T-helper 2 cell treated with Interferon-gamma antibody and Interleukin-4, amounts not matched to agents 5 μg/mL and 100 μg/mL, for 36 hours (primary cell): ENCODE measurements around the gene OXER1.
"Not testable (repeated sequence)": the region's sequence is repeated elsewhere in the genome, so short reads cannot be mapped to it uniquely, and the experiment has no call there.

ENCODE experiments used
- DNase-seq: peaks from one replicate; pipeline ENCODE4 v3.0.0; 2021; ENCODE audit warnings: low spot score
- H3K27ac Mint-ChIP-seq: one replicate; pipeline ENCODE4 v1.8.0; 2021; ENCODE audit warnings: mild to moderate bottlenecking, mixed read lengths
- H3K27me3 Mint-ChIP-seq: one replicate; pipeline ENCODE4 v1.8.0; 2021; ENCODE audit warnings: low read depth, mixed read lengths
- H3K36me3 Mint-ChIP-seq: one replicate; pipeline ENCODE4 v1.8.0; 2021; ENCODE audit warnings: low read depth, mixed read lengths
- H3K4me1 Mint-ChIP-seq: one replicate; pipeline ENCODE4 v1.8.0; 2021; ENCODE audit warnings: low read depth, mixed read lengths
- H3K4me3 Mint-ChIP-seq: one replicate; pipeline ENCODE4 v1.8.0; 2022; ENCODE audit warnings: mild to moderate bottlenecking, moderate library complexity, mixed read lengths
- H3K9me3 Mint-ChIP-seq: one replicate; pipeline ENCODE4 v1.8.0; 2021; ENCODE audit warnings: mixed read lengths

OXER1 gene

DNA sequence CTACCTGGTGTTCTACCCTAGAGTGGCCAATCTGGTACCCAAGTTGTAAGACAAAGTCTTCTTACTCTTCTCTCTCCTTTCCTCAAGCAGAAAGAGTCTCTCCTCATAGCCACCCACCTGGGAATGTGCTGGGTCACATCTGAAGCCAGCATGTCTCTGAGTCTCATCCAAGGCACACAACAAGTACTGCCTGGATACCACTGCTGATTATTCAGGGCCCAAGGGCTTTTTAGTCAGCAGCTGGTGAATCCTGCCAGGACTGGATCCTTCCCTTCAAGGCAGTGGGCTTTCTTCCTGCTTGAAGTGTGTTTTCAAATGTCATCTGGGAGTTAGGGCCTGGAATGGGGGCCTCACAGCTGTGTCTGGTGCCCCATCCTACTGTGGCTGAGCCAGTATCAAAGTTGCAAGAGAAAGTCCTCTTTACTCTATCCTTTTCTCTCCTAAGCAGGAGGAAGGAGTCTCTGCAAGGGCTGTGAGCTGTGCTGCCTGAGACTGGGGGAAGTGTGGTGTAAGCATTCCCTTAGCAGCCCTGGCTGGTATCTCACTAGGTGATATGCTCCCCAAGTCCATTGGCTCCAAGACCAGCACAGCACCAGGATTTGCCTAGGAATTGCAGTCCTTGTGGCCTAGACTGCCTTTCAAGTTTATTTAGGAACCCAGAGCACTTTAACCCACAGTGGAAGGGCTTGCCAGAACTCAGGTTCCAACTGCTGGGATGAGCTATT is 27.2 kb downstream of the OXER1 start:
- Mint-ChIP-seq H3K4me1 (peaks cover 9% of the 10 kb centered on the region), H3K27ac (no peak overlapping the region), H3K36me3 (peaks cover 78% of the 10 kb centered on the region), H3K4me3 (no peak overlapping the region), H3K27me3 (no peaks in the 10 kb centered on the region), H3K9me3 (peaks cover 59% of the 10 kb centered on the region)
- DNase-seq: no peak

DNA sequence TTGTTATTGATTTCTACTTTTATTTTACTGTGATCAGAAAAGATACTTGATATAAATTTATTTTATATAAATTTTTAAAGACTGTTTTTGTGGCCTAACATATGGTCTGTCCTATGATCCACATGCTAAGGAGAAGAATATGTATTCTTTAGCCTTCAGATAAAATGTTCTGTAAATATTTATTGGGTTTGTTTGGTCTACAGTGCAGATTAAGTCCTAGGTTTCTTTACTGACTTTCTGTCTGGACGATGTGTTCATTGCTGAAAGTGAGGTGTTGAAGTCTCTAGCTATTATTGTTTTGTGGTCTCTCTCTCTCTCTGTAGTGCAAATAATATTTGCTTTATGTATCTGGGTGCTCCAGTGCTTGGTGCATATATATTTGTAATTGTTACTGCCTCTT is 30.1 kb downstream of the OXER1 start:
- H3K36me3 Mint-ChIP-seq: peaks cover 76% of the 10 kb centered on the region
- no peaks in the 10 kb centered on the region for H3K4me1 Mint-ChIP-seq

GRCh38 chr2:42731316-42731715 is 32.6 kb downstream of the OXER1 start:
- not testable (repeated sequence) for H3K4me1 Mint-ChIP-seq, H3K27ac Mint-ChIP-seq, H3K4me3 Mint-ChIP-seq, H3K27me3 Mint-ChIP-seq, DNase-seq
- peaks cover 68% of the 10 kb centered on the region for H3K9me3 Mint-ChIP-seq
- H3K36me3 Mint-ChIP-seq: peaks cover 63% of the 10 kb centered on the region

More for the DNA sequence above, 30.1 kb downstream of the OXER1 start:
- no peaks in the 10 kb centered on the region for H3K27me3 Mint-ChIP-seq
- no peak for DNase-seq
- H3K9me3 Mint-ChIP-seq: peaks cover 70% of the 10 kb centered on the region
- H3K4me3 Mint-ChIP-seq: no peak overlapping the region
- H3K27ac Mint-ChIP-seq: no peak overlapping the region

DNA sequence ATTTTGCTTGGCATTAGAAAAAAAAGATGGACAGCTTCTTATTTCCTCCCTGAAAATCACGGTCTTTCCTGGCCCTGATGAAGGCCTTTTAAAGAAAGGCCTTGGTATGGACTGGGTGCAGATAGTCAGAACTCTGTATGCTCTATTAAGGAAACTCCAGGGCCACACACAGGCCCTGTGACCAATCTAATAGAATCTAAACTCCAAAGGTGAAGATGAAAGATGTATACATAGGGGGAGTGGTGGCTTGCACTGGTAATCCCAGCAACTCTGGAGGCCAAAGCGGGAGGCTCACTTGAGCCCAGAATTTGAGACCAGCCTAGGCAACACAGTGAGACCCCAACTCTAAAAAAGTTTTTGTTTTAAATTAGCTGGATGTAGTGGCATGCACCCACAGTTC is 37.3 kb downstream of the OXER1 start:
- DNase-seq: no peak
- no peak overlapping the region for H3K27ac Mint-ChIP-seq

GRCh38 chr2:42725657-42726056 is 38.3 kb downstream of the OXER1 start:
- Mint-ChIP-seq H3K9me3 (peaks cover 19% of the 10 kb centered on the region), H3K36me3 (peaks cover 14% of the 10 kb centered on the region), H3K4me3 (no peak overlapping the region), H3K27ac (no peak overlapping the region), H3K27me3 (no peaks in the 10 kb centered on the region), H3K4me1 (peaks cover 15% of the 10 kb centered on the region)
- no peak for DNase-seq

More for the DNA sequence above, 37.3 kb downstream of the OXER1 start:
- Mint-ChIP-seq H3K4me1 (peaks cover 15% of the 10 kb centered on the region), H3K4me3 (no peak overlapping the region), H3K27me3 (no peaks in the 10 kb centered on the region), H3K36me3 (peaks cover 20% of the 10 kb centered on the region), H3K9me3 (peaks cover 28% of the 10 kb centered on the region)

DNA sequence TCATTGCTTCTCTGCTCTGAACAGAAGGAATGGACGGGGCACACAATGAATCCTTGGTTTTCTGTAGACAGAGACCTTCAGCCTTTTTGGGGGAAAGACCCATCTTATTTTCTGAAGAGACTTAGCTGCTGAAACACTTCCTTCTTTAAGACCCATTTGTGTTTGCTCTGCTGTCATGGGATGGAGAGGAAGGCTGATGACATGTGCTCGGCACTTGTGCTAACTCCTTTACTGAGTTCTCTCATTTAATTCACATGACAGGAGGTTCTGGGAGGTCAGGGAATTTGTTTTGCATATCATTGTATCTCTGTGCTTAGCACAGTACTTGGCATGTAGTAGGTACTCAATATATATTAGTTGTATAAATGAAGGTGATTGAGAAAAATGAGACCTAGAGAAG is 39.0 kb downstream of the OXER1 start:
- Mint-ChIP-seq H3K4me1 (peaks cover 15% of the 10 kb centered on the region), H3K4me3 (no peak overlapping the region), H3K36me3 (peaks cover 11% of the 10 kb centered on the region), H3K27me3 (no peaks in the 10 kb centered on the region), H3K27ac (no peak overlapping the region), H3K9me3 (peaks cover 13% of the 10 kb centered on the region)
- no peak for DNase-seq

DNA sequence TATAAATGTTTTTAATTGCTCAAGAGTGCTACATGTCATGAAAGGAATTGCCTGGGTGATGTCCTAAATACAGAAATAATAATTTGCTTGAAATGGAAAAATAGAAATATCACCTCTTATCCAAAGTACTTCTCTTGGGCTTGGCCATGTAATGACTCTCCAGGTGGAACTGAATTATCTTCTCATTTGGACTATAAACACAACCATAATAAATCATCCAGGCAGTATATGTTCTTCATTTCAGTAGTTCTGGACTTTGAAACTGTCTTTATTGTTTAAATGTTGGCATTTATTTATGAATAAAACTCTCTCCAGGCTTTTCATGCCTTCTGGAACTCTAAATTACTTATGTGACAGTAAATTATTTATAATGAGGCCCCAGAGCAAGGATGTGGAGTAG is 40.5 kb downstream of the OXER1 start:
- Mint-ChIP-seq H3K9me3 (peaks cover 3% of the 10 kb centered on the region), H3K4me1 (peaks cover 15% of the 10 kb centered on the region), H3K27me3 (no peaks in the 10 kb centered on the region), H3K4me3 (no peak overlapping the region), H3K27ac (no peak overlapping the region), H3K36me3 (peaks cover 5% of the 10 kb centered on the region)
- DNase-seq: no peak

- Mint-ChIP-seq H3K4me1 (peaks cover 15% of the 10 kb centered on the region), H3K9me3 (no peaks in the 10 kb centered on the region), H3K36me3 (peaks cover 2% of the 10 kb centered on the region), H3K27ac (peak overlapping the region; percentile 38), H3K4me3 (no peak overlapping the region), H3K27me3 (no peaks in the 10 kb centered on the region)
- DNase-seq: peak; percentile 63
Observed at GRCh38 chr2:42722320-42723190, 41.4 kb downstream of the OXER1 start.

DNA sequence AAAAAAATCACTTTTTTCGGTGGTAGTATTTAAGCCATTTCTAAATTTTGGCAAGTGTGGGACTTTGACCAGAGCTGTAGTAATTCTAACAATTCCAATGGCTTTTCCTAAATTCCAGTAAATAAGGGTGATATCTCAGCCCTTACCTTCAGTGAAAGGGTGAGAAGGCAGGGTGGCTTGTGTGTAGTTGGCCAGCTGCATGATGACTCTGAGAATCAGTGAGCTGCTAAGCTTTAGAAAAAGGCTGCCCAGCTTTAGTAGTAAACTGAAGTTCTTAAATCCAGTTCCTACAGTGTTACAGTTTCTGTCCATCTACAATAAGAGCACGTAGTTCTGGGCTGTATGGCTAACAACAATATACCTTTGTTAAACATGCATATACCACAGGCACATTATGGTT is 42.0 kb downstream of the OXER1 start:
- no peaks in the 10 kb centered on the region for H3K27me3 Mint-ChIP-seq
- H3K4me1 Mint-ChIP-seq: peaks cover 15% of the 10 kb centered on the region
- H3K9me3 Mint-ChIP-seq: no peaks in the 10 kb centered on the region
- DNase-seq: no peak
- H3K4me3 Mint-ChIP-seq: no peak overlapping the region
- peaks cover 2% of the 10 kb centered on the region for H3K36me3 Mint-ChIP-seq
- H3K27ac Mint-ChIP-seq: peak overlapping the region; percentile 38

GRCh38 chr2:42714686-42715085 is 49.2 kb downstream of the OXER1 start:
- Mint-ChIP-seq H3K4me3 (no peak overlapping the region), H3K27me3 (no peaks in the 10 kb centered on the region), H3K36me3 (no peaks in the 10 kb centered on the region), H3K27ac (no peak overlapping the region), H3K4me1 (peaks cover 4% of the 10 kb centered on the region), H3K9me3 (no peaks in the 10 kb centered on the region)
- DNase-seq: no peak

- H3K27ac Mint-ChIP-seq: no peak overlapping the region
- H3K4me1 Mint-ChIP-seq: peaks cover 4% of the 10 kb centered on the region
- no peak for DNase-seq
- H3K4me3 Mint-ChIP-seq: no peak overlapping the region
- H3K36me3 Mint-ChIP-seq: peaks cover 3% of the 10 kb centered on the region
- H3K27me3 Mint-ChIP-seq: no peaks in the 10 kb centered on the region
- no peaks in the 10 kb centered on the region for H3K9me3 Mint-ChIP-seq
Observed at GRCh38 chr2:42713920-42714319, 50.0 kb downstream of the OXER1 start.

DNA sequence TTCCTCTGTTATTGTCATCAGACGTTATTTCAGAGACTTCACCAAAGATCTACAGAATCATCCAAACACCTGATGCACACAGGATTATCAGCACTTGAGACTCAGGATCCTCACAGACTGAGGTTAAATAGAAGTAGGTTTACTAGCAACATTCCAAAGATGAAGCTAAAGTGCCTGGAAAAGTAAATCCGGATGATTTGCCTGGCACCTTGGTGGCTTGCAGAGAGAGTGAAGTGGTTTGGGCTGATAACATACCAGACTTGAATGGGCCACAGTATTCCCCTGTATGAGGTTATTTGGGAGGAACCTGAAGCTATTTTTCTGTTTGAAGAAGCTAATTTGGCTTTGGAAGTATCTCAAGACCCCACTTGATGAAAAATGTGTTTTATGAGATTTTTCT is 51.0 kb downstream of the OXER1 start:
- Mint-ChIP-seq H3K4me3 (no peak overlapping the region), H3K4me1 (peaks cover 4% of the 10 kb centered on the region), H3K9me3 (no peaks in the 10 kb centered on the region), H3K27me3 (no peaks in the 10 kb centered on the region), H3K27ac (no peak overlapping the region), H3K36me3 (peaks cover 7% of the 10 kb centered on the region)
- no peak for DNase-seq
